Large intestine (tissue), 3 donors: Measurements from ENCODE around the gene PSENEN. TPM values are rescaled to one million over a fixed set of nuclear protein-coding genes. Genes with fewer than 3 reads are reported as not detected.
A peak's percentile ranks its signal among the peaks of the same experiment; 100 is the strongest.
"Not testable (repeated sequence)": the region's sequence is repeated elsewhere in the genome, so short reads cannot be mapped to it uniquely, and the experiment has no call there.

ENCODE experiments used
- DNase-seq, 2 donors: peaks; one replicate each; pipeline versions ENCODE4 v3.0.0 to v3.0.0-alpha.2; 2013
- H3K27ac ChIP-seq: one replicate; pipeline ENCODE4 v1.5.1; 2013; ENCODE audit warnings: low read length
- H3K27me3 ChIP-seq: 2 replicates; pipeline ENCODE4 v1.6.1; 2013; ENCODE audit warnings: low read length; ENCODE audit not compliant: control insufficient read depth, insufficient read depth
- H3K36me3 ChIP-seq: 2 replicates; pipeline ENCODE4 v1.6.1; 2013; ENCODE audit warnings: low read length; ENCODE audit not compliant: control insufficient read depth, insufficient read depth
- H3K4me1 ChIP-seq: one replicate; pipeline ENCODE4 v1.6.1; 2013; ENCODE audit warnings: low read length; ENCODE audit not compliant: control insufficient read depth, insufficient read depth
- H3K4me3 ChIP-seq: one replicate; pipeline ENCODE4 v1.5.1; 2013; ENCODE audit warnings: low read length
- H3K9me3 ChIP-seq: one replicate; pipeline ENCODE4 v1.6.1; 2013; ENCODE audit warnings: mild to moderate bottlenecking, low read depth, low read length, moderate library complexity; ENCODE audit not compliant: control insufficient read depth
- WGBS: methylation state at CpG from one replicate; pipeline ENCODE4 v1.1.5; 2013; ENCODE audit warnings: low lambda C conversion rate; ENCODE audit not compliant: insufficient coverage; 5-methylcytosine and 5-hydroxymethylcytosine counted together
- polyA plus RNA-seq: library from polyadenylated mRNA; unstranded; fragments of 120-200 nt; gene quantifications from one replicate; pipeline ENCODE4 v1.2.1, GENCODE V29; 2013

PSENEN gene
- polyA plus RNA-seq, 1 donor = 63.3 TPM

DNA sequence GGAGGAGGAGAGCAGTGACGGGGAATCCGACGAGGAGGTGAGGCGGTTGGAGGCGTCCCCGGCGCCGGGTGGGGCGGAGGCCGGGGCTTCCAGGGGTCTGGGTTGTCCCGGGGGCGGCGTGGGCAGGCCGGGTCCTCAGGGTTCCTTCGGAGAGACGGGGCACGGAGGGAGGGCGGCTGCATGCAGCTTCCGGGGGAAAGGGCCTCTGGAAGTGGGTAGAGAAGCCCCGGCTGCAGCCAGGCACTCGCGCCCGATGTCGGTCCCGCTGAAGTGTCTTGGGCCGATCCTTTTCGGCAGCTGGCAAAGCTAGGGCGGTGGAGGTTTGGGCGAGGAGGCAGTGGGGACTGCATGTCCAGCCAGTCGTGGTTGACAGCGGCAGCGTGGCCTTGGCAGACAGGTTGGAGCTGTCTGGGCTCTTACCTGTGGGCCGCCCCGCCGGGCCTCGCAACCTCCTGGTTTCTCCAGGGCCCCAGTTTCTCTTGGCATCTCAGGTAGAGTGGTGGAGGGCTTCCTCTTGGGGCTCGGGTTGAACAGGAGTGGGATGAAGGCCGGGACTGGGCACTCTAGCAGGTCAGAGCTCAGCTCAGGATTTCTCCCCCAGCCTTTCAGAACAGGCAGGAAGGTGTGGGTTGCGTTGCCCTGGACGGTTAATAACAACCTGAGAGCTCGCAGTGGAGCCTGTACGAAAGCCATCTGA, 27.0 kb upstream of the PSENEN start:
- Histone ChIP-seq H3K4me1 (peaks cover 21% of the 10 kb centered on the region), H3K27ac (peak overlapping the region; percentile 49), H3K4me3 (peak overlapping the region; percentile 80), H3K9me3 (no peaks in the 10 kb centered on the region), H3K36me3 (peaks cover 34% of the 10 kb centered on the region), H3K27me3 (no peaks in the 10 kb centered on the region)
- DNase-seq = no peak
- no CpG with 5 or more reads among the region's 42 CpGs for WGBS

GRCh38 chr19:35719402-35720162, 25.9 kb upstream of the PSENEN start:
- Histone ChIP-seq H3K4me1 (peaks cover 21% of the 10 kb centered on the region), H3K27me3 (no peaks in the 10 kb centered on the region), H3K36me3 (peaks cover 45% of the 10 kb centered on the region), H3K4me3 (peak overlapping the region; percentile 80), H3K27ac (no peak overlapping the region), H3K9me3 (no peaks in the 10 kb centered on the region)
- no peak for DNase-seq
- no CpG with 5 or more reads among the region's 32 CpGs for WGBS

GRCh38 chr19:35720163-35720524, 25.3 kb upstream of the PSENEN start:
- no peaks in the 10 kb centered on the region for H3K9me3 ChIP-seq

DNA sequence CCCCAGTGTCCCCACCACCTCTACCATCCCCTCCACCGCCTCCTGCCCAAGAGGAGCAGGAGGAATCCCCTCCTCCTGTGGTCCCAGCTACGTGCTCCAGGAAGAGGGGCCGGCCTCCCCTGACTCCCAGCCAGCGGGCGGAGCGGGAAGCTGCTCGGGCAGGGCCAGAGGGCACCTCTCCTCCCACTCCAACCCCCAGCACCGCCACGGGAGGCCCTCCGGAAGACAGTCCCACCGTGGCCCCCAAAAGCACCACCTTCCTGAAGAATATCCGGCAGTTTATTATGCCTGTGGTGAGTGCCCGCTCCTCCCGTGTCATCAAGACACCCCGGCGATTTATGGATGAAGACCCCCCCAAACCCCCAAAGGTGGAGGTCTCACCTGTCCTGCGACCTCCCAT, 24.8 kb upstream of the PSENEN start:
- Histone ChIP-seq H3K27ac (no peak overlapping the region), H3K4me1 (peaks cover 16% of the 10 kb centered on the region), H3K9me3 (no peaks in the 10 kb centered on the region), H3K27me3 (no peaks in the 10 kb centered on the region), H3K36me3 (peaks cover 55% of the 10 kb centered on the region), H3K4me3 (no peak overlapping the region)
- DNase-seq = no peak
- WGBS = no CpG with 5 or more reads among the region's 17 CpGs

More at GRCh38 chr19:35720163-35720524, 25.3 kb upstream of the PSENEN start:
- 77% methylated on average over 2 of the region's 9 CpGs for WGBS
- peaks cover 50% of the 10 kb centered on the region for H3K36me3 ChIP-seq
- no peak overlapping the region for H3K4me3 ChIP-seq
- no peak overlapping the region for H3K27ac ChIP-seq
- no peaks in the 10 kb centered on the region for H3K27me3 ChIP-seq
- DNase-seq = no peak
- peaks cover 21% of the 10 kb centered on the region for H3K4me1 ChIP-seq

DNA sequence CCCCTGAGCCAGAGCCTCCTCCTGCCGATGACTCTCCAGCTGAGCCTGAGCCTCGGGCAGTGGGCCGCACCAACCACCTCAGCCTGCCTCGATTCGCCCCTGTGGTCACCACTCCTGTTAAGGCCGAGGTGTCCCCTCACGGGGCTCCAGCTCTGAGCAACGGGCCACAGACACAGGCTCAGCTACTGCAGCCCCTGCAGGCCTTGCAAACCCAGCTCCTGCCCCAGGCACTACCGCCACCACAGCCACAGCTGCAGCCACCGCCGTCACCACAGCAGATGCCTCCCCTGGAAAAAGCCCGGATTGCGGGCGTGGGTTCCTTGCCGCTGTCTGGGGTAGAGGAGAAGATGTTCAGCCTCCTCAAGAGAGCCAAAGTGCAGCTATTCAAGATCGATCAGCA, 24.1 kb upstream of the PSENEN start:
- Histone ChIP-seq H3K4me1 (peaks cover 11% of the 10 kb centered on the region), H3K36me3 (peaks cover 63% of the 10 kb centered on the region), H3K27me3 (no peaks in the 10 kb centered on the region), H3K27ac (no peak overlapping the region), H3K9me3 (no peaks in the 10 kb centered on the region), H3K4me3 (no peak overlapping the region)
- WGBS = no CpG with 5 or more reads among the region's 16 CpGs
- DNase-seq = no peak

GRCh38 chr19:35722461-35722860, 23.0 kb upstream of the PSENEN start:
- no peak overlapping the region for H3K4me3 ChIP-seq
- H3K4me1 ChIP-seq = peaks cover 11% of the 10 kb centered on the region
- H3K27ac ChIP-seq = no peak overlapping the region
- WGBS = no CpG with 5 or more reads among the region's 14 CpGs
- H3K9me3 ChIP-seq = no peaks in the 10 kb centered on the region
- DNase-seq = no peak
- H3K36me3 ChIP-seq = peaks cover 72% of the 10 kb centered on the region
- no peaks in the 10 kb centered on the region for H3K27me3 ChIP-seq

GRCh38 chr19:35722897-35723296, 22.6 kb upstream of the PSENEN start:
- Histone ChIP-seq H3K27me3 (no peaks in the 10 kb centered on the region), H3K27ac (no peak overlapping the region), H3K4me1 (peaks cover 11% of the 10 kb centered on the region), H3K4me3 (no peak overlapping the region), H3K9me3 (no peaks in the 10 kb centered on the region), H3K36me3 (peaks cover 77% of the 10 kb centered on the region)
- WGBS = no CpG with 5 or more reads among the region's 16 CpGs
- no peak for DNase-seq

DNA sequence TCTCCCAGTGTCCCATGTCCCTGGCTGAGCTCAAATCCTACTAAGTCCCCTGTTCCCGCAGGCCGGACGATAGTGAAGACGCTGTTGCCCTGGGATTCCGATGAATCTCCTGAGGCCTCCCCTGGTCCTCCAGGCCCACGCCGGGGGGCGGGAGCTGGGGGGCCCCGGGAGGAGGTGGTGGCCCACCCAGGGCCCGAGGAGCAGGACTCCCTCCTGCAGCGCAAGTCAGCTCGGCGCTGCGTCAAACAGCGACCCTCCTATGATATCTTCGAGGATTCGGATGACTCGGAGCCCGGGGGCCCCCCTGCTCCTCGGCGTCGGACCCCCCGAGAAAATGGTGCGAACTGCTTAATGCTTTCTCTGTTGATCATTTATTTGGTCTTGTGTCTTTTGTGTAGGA, 21.8 kb upstream of the PSENEN start:
- DNase-seq = no peak
- no CpG with 5 or more reads among the region's 24 CpGs for WGBS
- Histone ChIP-seq H3K36me3 (peaks cover 85% of the 10 kb centered on the region), H3K9me3 (no peaks in the 10 kb centered on the region), H3K27me3 (no peaks in the 10 kb centered on the region), H3K4me1 (peaks cover 11% of the 10 kb centered on the region), H3K4me3 (no peak overlapping the region), H3K27ac (no peak overlapping the region)

DNA sequence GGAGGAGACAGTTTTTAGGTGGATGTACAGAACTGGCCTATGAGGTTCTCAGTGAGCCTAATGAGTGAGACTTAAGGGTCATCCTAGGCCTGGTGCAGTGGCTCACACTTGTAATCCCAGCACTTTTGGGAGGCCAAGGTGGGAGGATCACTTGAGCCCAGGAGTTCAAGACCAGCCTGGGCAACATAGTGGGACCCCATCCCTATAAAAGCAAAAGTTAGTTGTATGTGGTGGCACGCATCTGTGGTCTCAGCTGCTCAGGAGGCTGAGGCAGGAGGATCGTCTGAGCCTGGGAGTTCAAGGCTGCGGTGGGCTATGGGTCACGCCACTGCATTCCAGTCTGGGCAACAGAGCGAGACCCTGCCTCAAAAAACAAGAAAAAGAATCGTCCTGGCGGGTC, 21.3 kb upstream of the PSENEN start:
- not testable (repeated sequence) for H3K27me3 ChIP-seq, H3K27ac ChIP-seq, H3K9me3 ChIP-seq, H3K4me1 ChIP-seq, H3K4me3 ChIP-seq, DNase-seq
- peaks cover 89% of the 10 kb centered on the region for H3K36me3 ChIP-seq
- WGBS = no CpG with 5 or more reads among the region's 7 CpGs

GRCh38 chr19:35724560-35724959, 20.9 kb upstream of the PSENEN start:
- H3K4me1 ChIP-seq = peaks cover 3% of the 10 kb centered on the region
- no peaks in the 10 kb centered on the region for H3K27me3 ChIP-seq
- H3K9me3 ChIP-seq = no peaks in the 10 kb centered on the region
- DNase-seq = no peak
- H3K27ac ChIP-seq = no peak overlapping the region
- H3K4me3 ChIP-seq = no peak overlapping the region
- no CpG with 5 or more reads among the region's 12 CpGs for WGBS
- H3K36me3 ChIP-seq = peaks cover 92% of the 10 kb centered on the region
